H9 (cell line): Measurements from ENCODE around the gene TMEM217. TPM values are rescaled to one million over a fixed set of nuclear protein-coding genes. Genes with fewer than 3 reads are reported as not detected.

ENCODE experiments used
- DNase-seq: peaks from one replicate; pipeline ENCODE4 v3.0.0-alpha.2; 2017
- H2AFZ ChIP-seq: one replicate; pipeline ENCODE4 v1.6.1; 2013; ENCODE audit warnings: mild to moderate bottlenecking, low read length, control low read depth, moderate library complexity
- H2AK5ac ChIP-seq: 2 replicates; pipeline ENCODE4 v1.6.1; 2013; ENCODE audit warnings: low read length, control low read depth, mixed read lengths; ENCODE audit not compliant: insufficient read length
- H2BK120ac ChIP-seq: one replicate; pipeline ENCODE4 v1.6.1; 2013; ENCODE audit warnings: low read depth, mild to moderate bottlenecking, low read length, control low read depth, inconsistent platforms; ENCODE audit not compliant: poor library complexity, severe bottlenecking
- H2BK12ac ChIP-seq: 2 replicates; pipeline ENCODE4 v1.6.1; 2013; ENCODE audit warnings: low read length, control low read depth, mixed read lengths, low read depth; ENCODE audit not compliant: insufficient read length
- H2BK15ac ChIP-seq: 2 replicates; pipeline ENCODE4 v1.6.1; 2013; ENCODE audit warnings: low read depth, low read length, control low read depth
- H2BK20ac ChIP-seq: one replicate; pipeline ENCODE4 v1.6.1; 2013; ENCODE audit warnings: low read depth, mild to moderate bottlenecking, low read length, control low read depth, inconsistent platforms; ENCODE audit not compliant: poor library complexity, severe bottlenecking
- H2BK5ac ChIP-seq: 2 replicates; pipeline ENCODE4 v1.6.1; 2013; ENCODE audit warnings: low read length, control low read depth, mixed read lengths; ENCODE audit not compliant: insufficient read length
- H3K14ac ChIP-seq: 2 replicates; pipeline ENCODE4 v1.6.1; 2013; ENCODE audit warnings: low read length, control low read depth; ENCODE audit not compliant: insufficient read depth
- H3K18ac ChIP-seq: 2 replicates; pipeline ENCODE4 v1.6.1; 2013; ENCODE audit warnings: low read depth, mild to moderate bottlenecking, mixed read lengths, low read length, control low read depth; ENCODE audit not compliant: insufficient read length
- H3K23ac ChIP-seq: 2 replicates; pipeline ENCODE4 v1.6.1; 2013; ENCODE audit warnings: low read length, control low read depth, mixed read lengths, low read depth; ENCODE audit not compliant: insufficient read length
- H3K23me2 ChIP-seq: 2 replicates; pipeline ENCODE4 v1.6.1; 2013; ENCODE audit warnings: low read depth, mild to moderate bottlenecking, mixed read lengths, low read length, control low read depth; ENCODE audit not compliant: insufficient read length, poor library complexity, severe bottlenecking
- H3K27ac ChIP-seq: 2 replicates; pipeline ENCODE4 v1.5.1; 2013; ENCODE audit warnings: low read length, control low read depth, mixed read lengths, low read depth; ENCODE audit not compliant: insufficient read length
- H3K27me3 ChIP-seq: 2 replicates; pipeline ENCODE4 v1.6.1; 2013; ENCODE audit warnings: low read length, control low read depth, inconsistent platforms; ENCODE audit not compliant: insufficient read depth
- H3K4ac ChIP-seq: 2 replicates; pipeline ENCODE4 v1.6.1; 2013; ENCODE audit warnings: low read depth, mild to moderate bottlenecking, control low read depth, inconsistent platforms, low read length, moderate library complexity
- H3K4me1 ChIP-seq: 2 replicates; pipeline ENCODE4 v1.6.1; 2013; ENCODE audit warnings: low read length, control low read depth, inconsistent platforms; ENCODE audit not compliant: insufficient read depth
- H3K4me2 ChIP-seq: 2 replicates; pipeline ENCODE4 v1.6.1; 2013; ENCODE audit warnings: low read length, control low read depth, mixed read lengths; ENCODE audit not compliant: insufficient read length, insufficient read depth
- H3K56ac ChIP-seq: 2 replicates; pipeline ENCODE4 v1.6.1; 2013; ENCODE audit warnings: low read depth, mild to moderate bottlenecking, mixed read lengths, low read length, control low read depth; ENCODE audit not compliant: insufficient read length
- H3K79me1 ChIP-seq: 2 replicates; pipeline ENCODE4 v1.6.1; 2013; ENCODE audit warnings: low read depth, mild to moderate bottlenecking, moderate library complexity, low read length, control low read depth, inconsistent platforms; ENCODE audit not compliant: insufficient read depth, poor library complexity, severe bottlenecking
- H3K79me2 ChIP-seq: 2 replicates; pipeline ENCODE4 v1.6.1; 2013; ENCODE audit warnings: low read length, control low read depth, inconsistent platforms; ENCODE audit not compliant: insufficient read depth
- H3K9ac ChIP-seq: 2 replicates; pipeline ENCODE4 v1.6.1; 2013; ENCODE audit warnings: low read length, control low read depth, mixed read lengths; ENCODE audit not compliant: insufficient read length; ENCODE audit errors: extremely low read depth
- H3K9me3 ChIP-seq: one replicate; pipeline ENCODE4 v1.6.1; 2013; ENCODE audit warnings: low read depth, low read length, inconsistent platforms; ENCODE audit not compliant: control insufficient read depth
- H3T11ph ChIP-seq: one replicate; pipeline ENCODE4 v1.6.1; 2013; ENCODE audit warnings: mild to moderate bottlenecking, low read length, control low read depth, inconsistent platforms
- H4K20me1 ChIP-seq: one replicate; pipeline ENCODE4 v1.6.1; 2013; ENCODE audit not compliant: control insufficient read depth, insufficient read length, insufficient read depth
- H4K5ac ChIP-seq: 2 replicates; pipeline ENCODE4 v1.6.1; 2013; ENCODE audit warnings: low read depth, mild to moderate bottlenecking, mixed read lengths, low read length, control low read depth; ENCODE audit not compliant: insufficient read length
- H4K8ac ChIP-seq: replicated peaks from 2 replicates; pipeline ENCODE4 v1.6.1; 2013; ENCODE audit warnings: low read length, control low read depth, mixed read lengths, low read depth; ENCODE audit not compliant: insufficient read length
- H4K91ac ChIP-seq: 2 replicates; pipeline ENCODE4 v1.6.1; 2013; ENCODE audit warnings: low read depth, mild to moderate bottlenecking, moderate library complexity, mixed read lengths, low read length, control low read depth; ENCODE audit not compliant: insufficient read length
- H3K27ac Mint-ChIP-seq, 3 experiments: 2 replicates in 2 of 3; 3 replicates in 1 of 3; pipeline ENCODE4 v1.8.0; 2020 to 2021; ENCODE audit warnings: mixed read lengths in 3 of 3, mild to moderate bottlenecking in 1 of 3, moderate library complexity in 1 of 3
- H3K27me3 Mint-ChIP-seq: 2 replicates; pipeline ENCODE4 v1.8.0; 2021; ENCODE audit warnings: low read depth, mild to moderate bottlenecking, moderate library complexity, mixed read lengths
- H3K36me3 Mint-ChIP-seq, 3 experiments: 2 replicates in 2 of 3; 3 replicates in 1 of 3; pipeline ENCODE4 v1.8.0; 2020 to 2021; ENCODE audit warnings: low read depth in 3 of 3, mixed read lengths in 3 of 3; ENCODE audit not compliant: insufficient read depth in 1 of 3
- H3K4me1 Mint-ChIP-seq, 2 experiments: 2 replicates each; pipeline ENCODE4 v1.8.0; 2020; ENCODE audit warnings: mixed read lengths in 2 of 2
- H3K4me3 Mint-ChIP-seq, 2 experiments: 2 replicates in 1 of 2; 3 replicates in 1 of 2; pipeline ENCODE4 v1.8.0; 2020 to 2021; ENCODE audit warnings: mild to moderate bottlenecking in 2 of 2, mixed read lengths in 2 of 2, moderate library complexity in 1 of 2
- H3K9me3 Mint-ChIP-seq, 2 experiments: 2 replicates in 1 of 2; 3 replicates in 1 of 2; pipeline ENCODE4 v1.8.0; 2020; ENCODE audit warnings: mild to moderate bottlenecking in 2 of 2, mixed read lengths in 2 of 2, moderate library complexity in 1 of 2
- CTCF ChIP-seq: fragments of 200-600 bp; sonication (generic); conservative IDR thresholded peaks from 3 replicates; pipeline ENCODE4 v1.8.0; 2021; ENCODE audit warnings: antibody characterized with exemption, mild to moderate bottlenecking
- WGBS: extraction: QIAGEN DNeasy Blood & Tissue Kit; methylation state at CpG from one replicate; pipeline ENCODE4 v1.1.7; 2013; ENCODE audit warnings: missing lambda C conversion rate, low lambda C conversion rate, mixed read lengths; ENCODE audit not compliant: insufficient read length; ENCODE audit errors: extremely low coverage; 5-methylcytosine and 5-hydroxymethylcytosine counted together
- total RNA-seq: library from RNA; stranded (reverse); gene quantifications from 2 replicates; pipeline ENCODE4 v1.2.1, GENCODE V29; 2021

The TMEM217 gene
- total RNA-seq, 1 experiment from 2014 or later, result 1.1 TPM

- no peak overlapping the region for H3K4ac ChIP-seq
- no peaks in the 10 kb centered on the region for H3K23me2 ChIP-seq
- H2BK12ac ChIP-seq, result no peak overlapping the region
- H4K8ac ChIP-seq, result no peak overlapping the region
- H3K9ac ChIP-seq, result no peak overlapping the region
- H3K23ac ChIP-seq, result no peak overlapping the region
- H3K27ac ChIP-seq, result no peak overlapping the region
- H2BK5ac ChIP-seq, result no peak overlapping the region
- H4K91ac ChIP-seq, result no peak overlapping the region
- DNase-seq, result no peak
- no peak overlapping the region for H3K18ac ChIP-seq
- no peak overlapping the region for H4K5ac ChIP-seq
- no peaks in the 10 kb centered on the region for H3K36me3 Mint-ChIP-seq
- no peak for TF ChIP-seq CTCF
- no peak overlapping the region for H2BK15ac ChIP-seq
- H2BK20ac ChIP-seq, result no peak overlapping the region
- no peak overlapping the region for H2BK120ac ChIP-seq
- H3K9me3 ChIP-seq, result no peaks in the 10 kb centered on the region
- no peak overlapping the region for H3K4me3 Mint-ChIP-seq
- peaks cover 2% of the 10 kb centered on the region; the same call in 1 of the 2 replicates for H3K27me3 Mint-ChIP-seq
- H3K79me1 ChIP-seq, result no peaks in the 10 kb centered on the region
- no peak overlapping the region for H3T11ph ChIP-seq
- H3K79me2 ChIP-seq, result no peaks in the 10 kb centered on the region
- no peak overlapping the region for H2AK5ac ChIP-seq
- H2AFZ ChIP-seq, result no peak overlapping the region
- peaks cover 0 to 9% of the 10 kb centered on the region in 2 experiments; a peak in 1 of 4 replicates for H3K4me1 Mint-ChIP-seq
- H3K9me3 Mint-ChIP-seq, result no peaks in the 10 kb centered on the region
- H3K4me1 ChIP-seq, result no peaks in the 10 kb centered on the region
- H3K27ac Mint-ChIP-seq, result no peak overlapping the region
- no peak overlapping the region for H3K56ac ChIP-seq
- H3K14ac ChIP-seq, result no peak overlapping the region
- no peaks in the 10 kb centered on the region for H4K20me1 ChIP-seq
- no peak overlapping the region for H3K4me2 ChIP-seq
- no peaks in the 10 kb centered on the region for H3K27me3 ChIP-seq
- WGBS, result no CpG with 5 or more reads among the region's 5 CpGs
Measured at GRCh38 chr6:37232430-37233017, 25.4 kb downstream of the TMEM217 start.
